Activated T-cell treated with anti-CD3 and anti-CD28 coated beads, Interleukin-2, amount 50 U/mL, for 48 hours (primary cell): ENCODE data around the gene CAMSAP1.
A peak's percentile ranks its signal among the peaks of the same experiment; 100 is the strongest.
"Not testable (repeated sequence)": the region's sequence is repeated elsewhere in the genome, so short reads cannot be mapped to it uniquely, and the experiment has no call there.

Experiments used
- DNase-seq, 2 experiments: peaks; one replicate each; pipeline ENCODE4 v3.0.0-alpha.2; 2020

The CAMSAP1 gene

GRCh38 chr9:135919318-135919890, 12.1 kb upstream of the CAMSAP1 start:
- no peak for DNase-seq

GRCh38 chr9:135916227-135916626, 8.9 kb upstream of the CAMSAP1 start:
- DNase-seq = not testable (repeated sequence)

GRCh38 chr9:135914921-135915320, 7.6 kb upstream of the CAMSAP1 start:
- DNase-seq = no peak

- not testable (repeated sequence) for DNase-seq
Observed at GRCh38 chr9:135911233-135911632, 3.9 kb upstream of the CAMSAP1 start.

GRCh38 chr9:135910757-135911156, 3.4 kb upstream of the CAMSAP1 start:
- no peak for DNase-seq

GRCh38 chr9:135910216-135910615, 2.9 kb upstream of the CAMSAP1 start:
- no peak for DNase-seq

GRCh38 chr9:135909371-135909770, 2.0 kb upstream of the CAMSAP1 start:
- no peak for DNase-seq

- DNase-seq = no peak
Observed at GRCh38 chr9:135908754-135909204, 1.4 kb upstream of the CAMSAP1 start.

- DNase-seq = no peak
Observed at GRCh38 chr9:135908093-135908753, 877 bp upstream of the CAMSAP1 start.

- DNase-seq = no peak
Observed at GRCh38 chr9:135907006-135907430, 328 bp downstream of the CAMSAP1 start.

GRCh38 chr9:135906291-135907005, 898 bp downstream of the CAMSAP1 start:
- peak in 1 of 2 experiments; percentile 41 for DNase-seq

GRCh38 chr9:135905380-135906258, 1.7 kb downstream of the CAMSAP1 start:
- peak; percentile 70 to 81 for DNase-seq

- DNase-seq = no peak
Observed at GRCh38 chr9:135903786-135904520, 3.4 kb downstream of the CAMSAP1 start.

- no peak for DNase-seq
Observed at GRCh38 chr9:135903358-135903656, 4.0 kb downstream of the CAMSAP1 start.

GRCh38 chr9:135902655-135903357, 4.5 kb downstream of the CAMSAP1 start:
- no peak for DNase-seq

GRCh38 chr9:135901826-135902225, 5.5 kb downstream of the CAMSAP1 start:
- DNase-seq = no peak

GRCh38 chr9:135901031-135901758, 6.2 kb downstream of the CAMSAP1 start:
- DNase-seq = no peak

- no peak for DNase-seq
Observed at GRCh38 chr9:135898634-135899407, 8.5 kb downstream of the CAMSAP1 start.

GRCh38 chr9:135896626-135897025, 10.7 kb downstream of the CAMSAP1 start:
- DNase-seq = no peak

GRCh38 chr9:135896205-135896604, 11.1 kb downstream of the CAMSAP1 start:
- no peak for DNase-seq
